Thoracic aorta (tissue), 2 donors: ENCODE results near the gene FTH1. TPM values are rescaled to one million over a fixed set of nuclear protein-coding genes. Genes with fewer than 3 reads are reported as not detected.

ENCODE experiments used
- ATAC-seq: fragments of 150-250 bp; one replicate; pipeline ENCODE4 v1.8.0; 2017; ENCODE audit warnings: low read depth; ENCODE audit not compliant: insufficient number of reproducible peaks, low FRiP score
- DNase-seq: peaks from one replicate; pipeline ENCODE4 v3.0.0-alpha.2; 2020; ENCODE audit warnings: low spot score
- H3K27ac ChIP-seq, 2 donors: fragments of 200-600 bp; sonication (generic); 1 replicate in 1 of 2; 2 replicates in 1 of 2; pipeline ENCODE4 v1.5.1; 2016; ENCODE audit warnings: mild to moderate bottlenecking in 2 of 2, moderate library complexity in 2 of 2
- H3K27me3 ChIP-seq: fragments of 200-600 bp; sonication (generic); replicated peaks from 2 replicates; pipeline ENCODE4 v1.6.0; 2016; ENCODE audit warnings: mild to moderate bottlenecking; ENCODE audit not compliant: insufficient read depth
- H3K36me3 ChIP-seq: fragments of 200-600 bp; sonication (generic); one replicate; pipeline ENCODE4 v1.5.1; 2016
- H3K4me1 ChIP-seq, 2 donors: fragments of 200-600 bp; sonication (generic); 1 replicate in 1 of 2; 2 replicates in 1 of 2; pipeline versions ENCODE4 v1.5.1 to v1.6.0; 2016; ENCODE audit warnings: low read depth in 2 of 2, mild to moderate bottlenecking in 1 of 2; ENCODE audit not compliant: control insufficient read depth in 1 of 2
- H3K4me3 ChIP-seq: fragments of 200-600 bp; sonication (generic); 2 replicates; pipeline ENCODE4 v1.5.1; 2016; ENCODE audit warnings: mild to moderate bottlenecking
- H3K9me3 ChIP-seq: fragments of 200-600 bp; sonication (generic); 2 replicates; pipeline ENCODE4 v1.5.1; 2016
- CTCF ChIP-seq: fragments of 200-600 bp; sonication (generic); IDR thresholded peaks from one replicate; pipeline ENCODE4 v1.5.1; 2019; ENCODE audit warnings: antibody characterized with exemption
- total RNA-seq, 2 donors: library from RNA; depleted of rRNA; stranded (reverse); fragments of >200 nt; gene quantifications; one replicate each; pipeline versions ENCODE4 v1.1.0 to v1.2.3, GENCODE V29; 2016

Gene FTH1
- total RNA-seq, 2 donors from 2014 or later = 1,820 to 2,025 TPM

GRCh38 chr11:61950035-61950547 lies 17.3 kb downstream of the FTH1 start, which contains the start of gene BEST1:
TSS of gene BEST1 (plus strand) at chr11:61950351. CDS start at chr11:61951807, 1,456 bp downstream.
- H3K9me3 ChIP-seq = no peaks in the 10 kb centered on the region
- no peak for TF ChIP-seq CTCF
- no peaks in the 10 kb centered on the region for H3K27me3 ChIP-seq
- no peak within 1 kb of the TSS for H3K27ac ChIP-seq
- no peaks in the 10 kb centered on the region for H3K36me3 ChIP-seq
- DNase-seq (no peak), ATAC-seq (no peak)
- H3K4me3 ChIP-seq = no peak within 1 kb of the TSS
- H3K4me1 ChIP-seq = peaks cover 0 to 24% of the 10 kb centered on the region in 2 donors

- peak; percentile 85 for ATAC-seq
- Histone ChIP-seq H3K27ac (no peak overlapping the region), H3K9me3 (no peaks in the 10 kb centered on the region), H3K27me3 (no peaks in the 10 kb centered on the region), H3K4me1 (peaks cover 0 to 19% of the 10 kb centered on the region in 2 donors), H3K36me3 (no peaks in the 10 kb centered on the region), H3K4me3 (no peak overlapping the region)
- no peak for DNase-seq
- no peak for TF ChIP-seq CTCF
Observed at GRCh38 chr11:61949169-61950034, 18.0 kb downstream of the FTH1 start.

GRCh38 chr11:61948505-61948904 lies 18.9 kb downstream of the FTH1 start:
- no peak for TF ChIP-seq CTCF
- H3K4me3 ChIP-seq = no peak overlapping the region
- no peak overlapping the region for H3K27ac ChIP-seq
- no peaks in the 10 kb centered on the region for H3K36me3 ChIP-seq
- H3K9me3 ChIP-seq = no peaks in the 10 kb centered on the region
- H3K4me1 ChIP-seq = peaks cover 0 to 19% of the 10 kb centered on the region in 2 donors
- ATAC-seq (no peak), DNase-seq (no peak)
- H3K27me3 ChIP-seq = no peaks in the 10 kb centered on the region

- peak; percentile 83 for ATAC-seq
- peak; percentile 87 for TF ChIP-seq CTCF
- peaks cover 0 to 19% of the 10 kb centered on the region in 2 donors for H3K4me1 ChIP-seq
- no peaks in the 10 kb centered on the region for H3K36me3 ChIP-seq
- no peak overlapping the region for H3K4me3 ChIP-seq
- peak; percentile 87 for DNase-seq
- H3K27me3 ChIP-seq = no peaks in the 10 kb centered on the region
- no peaks in the 10 kb centered on the region for H3K9me3 ChIP-seq
- H3K27ac ChIP-seq = no peak overlapping the region
Observed at GRCh38 chr11:61947486-61948210, 19.8 kb downstream of the FTH1 start.

GRCh38 chr11:61946894-61947293 lies 20.5 kb downstream of the FTH1 start:
- H3K4me1 ChIP-seq = peaks cover 0 to 19% of the 10 kb centered on the region in 2 donors
- no peak for TF ChIP-seq CTCF
- no peaks in the 10 kb centered on the region for H3K36me3 ChIP-seq
- ATAC-seq = no peak
- no peak for DNase-seq
- no peaks in the 10 kb centered on the region for H3K27me3 ChIP-seq
- no peak overlapping the region for H3K27ac ChIP-seq
- H3K9me3 ChIP-seq = no peaks in the 10 kb centered on the region
- no peak overlapping the region for H3K4me3 ChIP-seq
